ENCODE measurements around the gene EMP2. TPM values are rescaled to one million over a fixed set of nuclear protein-coding genes. Genes with fewer than 3 reads are reported as not detected.

EMP2 gene
- total RNA-seq, 2 experiments from 2014 or later: not detected

DNA sequence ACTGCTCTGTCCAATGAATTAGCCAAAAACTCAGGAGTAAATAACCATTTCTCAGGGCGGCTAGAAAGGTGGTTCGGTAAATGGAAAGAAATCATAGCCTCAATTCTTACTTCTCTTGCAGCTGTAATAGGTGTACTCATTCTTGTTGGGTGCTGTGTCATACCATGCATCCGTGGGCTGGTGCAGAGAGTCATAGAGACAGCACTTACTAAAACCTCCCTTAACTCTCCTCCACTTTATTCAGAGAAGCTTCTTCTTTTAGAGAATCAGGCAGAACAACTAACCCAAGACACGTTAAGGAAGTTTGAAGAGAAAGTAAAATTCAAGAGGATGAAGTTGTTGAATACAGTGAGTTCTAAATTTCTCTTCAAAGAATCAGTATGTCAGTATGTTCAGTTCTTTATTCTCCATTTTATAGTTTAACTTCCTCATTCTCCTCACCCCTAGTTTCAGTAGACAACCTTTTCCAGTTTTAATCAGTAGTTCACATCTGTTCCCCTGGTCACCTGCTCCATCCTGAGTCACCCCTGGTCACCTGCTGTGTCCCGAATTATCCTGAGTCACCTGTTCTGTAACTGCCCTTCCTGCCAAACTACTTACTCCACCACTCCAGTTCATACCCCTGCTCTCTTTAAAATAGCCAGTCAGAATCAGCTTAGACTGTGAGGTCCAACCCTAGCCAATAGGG lies 85.9 kb downstream of the EMP2 start:
- intact Hi-C loops (cut with micrococcal nuclease; ENCODE audit: unreplicated experiment): no loop called here
- H3K79me2 ChIP-seq (ENCODE audit: insufficient read depth, low read depth, low read length): no peaks in the 10 kb centered on the region
- no peak overlapping the region for H3K4me2 ChIP-seq (ENCODE audit: low read length)
- no peak for DNase-seq (ENCODE audit: low spot score)
- BruUV-seq (replicated peaks): no TSS peak
- H2AFZ ChIP-seq (ENCODE audit: low read length): no peak overlapping the region
- H3K4me1 ChIP-seq (ENCODE audit: insufficient read depth, low read length, poor library complexity, severe bottlenecking): no peaks in the 10 kb centered on the region
- POLR2A ChIA-PET: interaction anchor here (0.6 to 0.7 kb wide), 2 partner anchors 21 to 22 kb away, joined by 3 read pairs; no protein-coding TSS in a partner anchor
- H3K9me3 ChIP-seq (ENCODE audit: low read length): 0 out of 2 replicates have a peak, but pooled peaks cover 6% of the 10 kb centered on the region
- H3K27ac ChIP-seq (ENCODE audit: low read depth, low read length, poor library complexity, severe bottlenecking): no peak overlapping the region
- no peak for TF ChIP-seq CTCF (conservative IDR thresholded peaks at IDR 0.05; ENCODE audit: low read length)
- no peak for TF ChIP-seq EZH2phosphoT487 (IDR thresholded peaks at IDR 0.05; ENCODE audit: borderline replicate concordance, low read depth, low read length)
- no peaks in the 10 kb centered on the region for H3K36me3 ChIP-seq (ENCODE audit: insufficient read depth, low read length)
- no peaks in the 10 kb centered on the region for H4K20me1 ChIP-seq (ENCODE audit: insufficient read depth, low read length)
- H3K4me3 ChIP-seq (ENCODE audit: low read depth, low read length, poor library complexity, severe bottlenecking): no peak overlapping the region
- no peaks in the 10 kb centered on the region for H3K9me2 ChIP-seq (ENCODE audit: insufficient read depth, low read length)
- CTCF ChIA-PET (ENCODE audit: unreplicated experiment): no interaction called here

DNA sequence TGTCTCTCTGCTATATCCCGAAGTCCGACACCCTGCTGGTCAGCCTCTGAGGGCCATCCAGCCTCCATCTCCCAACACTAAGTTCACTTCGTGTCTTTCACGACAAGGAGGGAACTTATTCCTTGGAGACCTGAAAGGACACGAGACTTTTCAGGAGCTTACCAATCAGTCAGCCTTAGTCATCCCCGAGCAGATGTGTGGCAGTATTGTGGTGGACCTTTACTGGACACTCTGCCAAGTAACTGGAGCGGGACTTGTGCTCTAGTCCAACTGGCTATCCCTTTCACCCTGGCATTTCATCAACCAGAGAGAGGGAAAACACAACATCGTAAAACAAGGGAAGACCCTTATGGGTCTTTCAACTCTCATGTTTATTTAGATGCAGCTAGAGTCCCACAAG lies 87.1 kb downstream of the EMP2 start:
- intact Hi-C loops (cut with micrococcal nuclease; ENCODE audit: unreplicated experiment): no loop called here
- no peak for DNase-seq (ENCODE audit: low spot score)
- H2AFZ ChIP-seq (ENCODE audit: low read length): no peak overlapping the region
- H3K9me3 ChIP-seq (ENCODE audit: low read length): 0 out of 2 replicates have a peak, but pooled peaks cover 6% of the 10 kb centered on the region
- POLR2A ChIA-PET: no interaction called here
- BruUV-seq (replicated peaks): no TSS peak
- no peaks in the 10 kb centered on the region for H4K20me1 ChIP-seq (ENCODE audit: insufficient read depth, low read length)
- H3K4me3 ChIP-seq (ENCODE audit: low read depth, low read length, poor library complexity, severe bottlenecking): no peak overlapping the region
- H3K36me3 ChIP-seq (ENCODE audit: insufficient read depth, low read length): no peaks in the 10 kb centered on the region
- no peak overlapping the region for H3K27ac ChIP-seq (ENCODE audit: low read depth, low read length, poor library complexity, severe bottlenecking)
- no peaks in the 10 kb centered on the region for H3K79me2 ChIP-seq (ENCODE audit: insufficient read depth, low read depth, low read length)
- no peaks in the 10 kb centered on the region for H3K4me1 ChIP-seq (ENCODE audit: insufficient read depth, low read length, poor library complexity, severe bottlenecking)
- no peak overlapping the region for H3K4me2 ChIP-seq (ENCODE audit: low read length)
- H3K9me2 ChIP-seq (ENCODE audit: insufficient read depth, low read length): no peaks in the 10 kb centered on the region
- CTCF ChIA-PET (ENCODE audit: unreplicated experiment): no interaction called here
- TF ChIP-seq CTCF (conservative IDR thresholded peaks at IDR 0.05; ENCODE audit: low read length) (no peak), EZH2phosphoT487 (IDR thresholded peaks at IDR 0.05; ENCODE audit: borderline replicate concordance, low read depth, low read length) (no peak)

DNA sequence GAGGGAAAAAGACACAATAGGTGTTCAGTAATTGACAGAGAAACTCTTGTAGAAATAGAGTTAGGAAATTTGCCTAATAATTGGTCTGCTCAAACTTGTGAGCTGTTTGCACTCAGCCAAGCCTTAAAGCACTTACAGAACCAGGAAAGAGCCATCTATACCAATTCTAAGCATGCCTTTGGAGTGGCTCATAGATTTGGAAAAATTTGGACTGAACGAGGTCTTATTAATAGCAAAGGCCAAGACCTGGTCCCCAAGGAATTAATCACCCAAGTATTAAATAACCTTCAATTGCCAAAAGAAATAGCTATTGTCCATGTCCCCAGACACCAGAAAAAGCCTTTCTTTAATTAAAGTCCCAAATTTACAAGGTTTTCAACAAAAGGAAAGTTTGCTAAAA lies 90.3 kb downstream of the EMP2 start:
- ChIA-PET POLR2A (no interaction called here), CTCF (ENCODE audit: unreplicated experiment) (no interaction called here)
- TF ChIP-seq CTCF (conservative IDR thresholded peaks at IDR 0.05; ENCODE audit: low read length) (no peak), EZH2phosphoT487 (IDR thresholded peaks at IDR 0.05; ENCODE audit: borderline replicate concordance, low read depth, low read length) (no peak)
- H3K27ac ChIP-seq (ENCODE audit: low read depth, low read length, poor library complexity, severe bottlenecking): no peak overlapping the region
- no peaks in the 10 kb centered on the region for H4K20me1 ChIP-seq (ENCODE audit: insufficient read depth, low read length)
- H3K79me2 ChIP-seq (ENCODE audit: insufficient read depth, low read depth, low read length): no peaks in the 10 kb centered on the region
- BruUV-seq (replicated peaks): no TSS peak
- intact Hi-C loops (cut with micrococcal nuclease; ENCODE audit: unreplicated experiment): no loop called here
- no peaks in the 10 kb centered on the region for H3K9me2 ChIP-seq (ENCODE audit: insufficient read depth, low read length)
- no peak overlapping the region for H3K4me2 ChIP-seq (ENCODE audit: low read length)
- no peak overlapping the region for H2AFZ ChIP-seq (ENCODE audit: low read length)
- H3K9me3 ChIP-seq (ENCODE audit: low read length): 0 out of 2 replicates have a peak, but pooled peaks cover 6% of the 10 kb centered on the region
- no peak overlapping the region for H3K4me3 ChIP-seq (ENCODE audit: low read depth, low read length, poor library complexity, severe bottlenecking)
- no peak for DNase-seq (ENCODE audit: low spot score)
- no peaks in the 10 kb centered on the region for H3K36me3 ChIP-seq (ENCODE audit: insufficient read depth, low read length)
- no peaks in the 10 kb centered on the region for H3K4me1 ChIP-seq (ENCODE audit: insufficient read depth, low read length, poor library complexity, severe bottlenecking)

All from OCI-LY7 (cell line).